ENCODE results near the gene NME7. TPM values are rescaled to one million over a fixed set of nuclear protein-coding genes. Genes with fewer than 3 reads are reported as not detected.

NME7 gene
- total RNA-seq, 1 donor from 2014 or later = 60.6 TPM

DNA sequence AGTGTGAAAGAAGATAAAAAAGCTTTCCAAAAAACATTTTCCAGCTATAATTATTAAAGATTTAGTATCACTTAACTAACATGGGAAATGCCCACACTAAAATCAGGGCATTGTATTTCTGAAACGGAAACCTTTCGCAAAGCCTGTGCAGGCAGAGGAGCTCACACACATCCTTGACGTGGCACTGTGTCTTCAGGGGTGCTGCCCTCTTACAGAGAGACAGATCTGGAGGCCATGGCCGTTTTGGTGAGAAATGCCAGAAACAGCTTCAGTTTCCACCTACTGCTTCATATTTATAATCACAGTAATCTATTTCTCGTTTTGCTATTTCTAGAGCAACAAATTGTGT is 234.4 kb downstream of the NME7 start:
- Mint-ChIP-seq H3K27ac (no peak overlapping the region), H3K27me3 (ENCODE audit: insufficient read depth, low read depth) (peaks cover 2% of the 10 kb centered on the region), H3K4me1 (no peaks in the 10 kb centered on the region), H3K36me3 (peaks cover 25% of the 10 kb centered on the region), H3K4me3 (no peak overlapping the region), H3K9me3 (no peaks in the 10 kb centered on the region)
- Histone ChIP-seq H3K9ac (no peak overlapping the region), H3K27me3 (no peaks in the 10 kb centered on the region), H3K4me2 (no peak overlapping the region), H4K20me1 (ENCODE audit: low read depth) (no peaks in the 10 kb centered on the region), H3K79me2 (ENCODE audit: low read depth) (no peaks in the 10 kb centered on the region), H3K4me3 (no peak overlapping the region), H2AFZ (replicated peaks) (no peak overlapping the region), H3K9me3 (ENCODE audit: low read depth) (no peaks in the 10 kb centered on the region), H3K4me1 (peaks cover 7% of the 10 kb centered on the region), H3F3A (ENCODE audit: low read depth) (no peaks in the 10 kb centered on the region), H3K27ac (no peak overlapping the region), H3K36me3 (no peaks in the 10 kb centered on the region)
- DNase-seq (ENCODE audit: low spot score) = no peak
- TF ChIP-seq EZH2 (IDR thresholded peaks at IDR 0.05) (no peak), EZH2phosphoT487 (IDR thresholded peaks at IDR 0.05) (no peak)
- TF ChIP-seq, protein P1, sequence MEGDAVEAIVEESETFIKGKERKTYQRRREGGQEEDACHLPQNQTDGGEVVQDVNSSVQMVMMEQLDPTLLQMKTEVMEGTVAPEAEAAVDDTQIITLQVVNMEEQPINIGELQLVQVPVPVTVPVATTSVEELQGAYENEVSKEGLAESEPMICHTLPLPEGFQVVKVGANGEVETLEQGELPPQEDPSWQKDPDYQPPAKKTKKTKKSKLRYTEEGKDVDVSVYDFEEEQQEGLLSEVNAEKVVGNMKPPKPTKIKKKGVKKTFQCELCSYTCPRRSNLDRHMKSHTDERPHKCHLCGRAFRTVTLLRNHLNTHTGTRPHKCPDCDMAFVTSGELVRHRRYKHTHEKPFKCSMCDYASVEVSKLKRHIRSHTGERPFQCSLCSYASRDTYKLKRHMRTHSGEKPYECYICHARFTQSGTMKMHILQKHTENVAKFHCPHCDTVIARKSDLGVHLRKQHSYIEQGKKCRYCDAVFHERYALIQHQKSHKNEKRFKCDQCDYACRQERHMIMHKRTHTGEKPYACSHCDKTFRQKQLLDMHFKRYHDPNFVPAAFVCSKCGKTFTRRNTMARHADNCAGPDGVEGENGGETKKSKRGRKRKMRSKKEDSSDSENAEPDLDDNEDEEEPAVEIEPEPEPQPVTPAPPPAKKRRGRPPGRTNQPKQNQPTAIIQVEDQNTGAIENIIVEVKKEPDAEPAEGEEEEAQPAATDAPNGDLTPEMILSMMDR (IDR thresholded peaks at IDR 0.05) = no peak

DNA sequence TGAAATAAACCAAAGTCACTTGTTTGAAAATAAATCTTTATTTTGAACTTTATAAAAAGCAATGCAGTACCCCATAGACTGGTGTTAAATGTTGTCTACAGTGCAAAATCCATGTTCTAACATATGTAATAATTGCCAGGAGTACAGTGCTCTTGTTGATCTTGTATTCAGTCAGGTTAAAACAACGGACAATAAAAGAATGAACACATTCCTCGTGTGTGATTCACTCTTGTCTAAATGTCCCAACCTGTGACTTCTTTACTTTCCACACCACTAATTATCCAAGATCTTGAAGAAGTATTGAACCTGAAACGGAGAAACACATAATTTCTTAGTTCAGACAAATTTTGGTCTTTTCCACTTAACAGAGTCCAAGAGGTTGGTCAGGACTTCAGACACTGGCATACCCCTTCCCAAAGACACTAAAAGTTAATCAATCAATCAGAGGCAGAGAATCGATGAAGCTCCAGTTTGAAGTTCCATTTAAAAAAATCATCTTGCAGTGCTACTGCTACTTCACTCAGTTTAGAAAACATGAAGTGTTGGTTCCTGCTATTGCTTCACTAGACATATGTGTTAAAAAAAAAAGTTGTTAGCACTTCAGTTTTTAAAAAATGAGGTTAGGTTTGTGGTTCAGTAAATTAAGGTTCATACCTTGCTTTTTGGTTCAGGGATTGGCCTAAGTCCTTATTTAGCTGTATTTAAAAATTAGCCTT is 234.9 kb downstream of the NME7 start:
- Histone ChIP-seq H3K36me3 (no peaks in the 10 kb centered on the region), H3K79me2 (ENCODE audit: low read depth) (no peaks in the 10 kb centered on the region), H3K27ac (no peak overlapping the region), H3K4me1 (peaks cover 7% of the 10 kb centered on the region), H3K9me3 (ENCODE audit: low read depth) (no peaks in the 10 kb centered on the region), H3F3A (ENCODE audit: low read depth) (no peaks in the 10 kb centered on the region), H4K20me1 (ENCODE audit: low read depth) (no peaks in the 10 kb centered on the region), H3K4me3 (no peak overlapping the region), H2AFZ (replicated peaks) (no peak overlapping the region), H3K27me3 (no peaks in the 10 kb centered on the region), H3K4me2 (no peak overlapping the region), H3K9ac (no peak overlapping the region)
- peaks cover 29% of the 10 kb centered on the region for H3K36me3 Mint-ChIP-seq
- no peaks in the 10 kb centered on the region for H3K9me3 Mint-ChIP-seq
- H3K4me1 Mint-ChIP-seq = no peaks in the 10 kb centered on the region
- TF ChIP-seq EZH2phosphoT487 (IDR thresholded peaks at IDR 0.05) (no peak), EZH2 (IDR thresholded peaks at IDR 0.05) (no peak)
- TF ChIP-seq, protein P1 (IDR thresholded peaks at IDR 0.05) = no peak
- no peak for DNase-seq (ENCODE audit: low spot score)
- peaks cover 2% of the 10 kb centered on the region for H3K27me3 Mint-ChIP-seq (ENCODE audit: insufficient read depth, low read depth)
- no peak overlapping the region for H3K27ac Mint-ChIP-seq
- no peak overlapping the region for H3K4me3 Mint-ChIP-seq

DNA sequence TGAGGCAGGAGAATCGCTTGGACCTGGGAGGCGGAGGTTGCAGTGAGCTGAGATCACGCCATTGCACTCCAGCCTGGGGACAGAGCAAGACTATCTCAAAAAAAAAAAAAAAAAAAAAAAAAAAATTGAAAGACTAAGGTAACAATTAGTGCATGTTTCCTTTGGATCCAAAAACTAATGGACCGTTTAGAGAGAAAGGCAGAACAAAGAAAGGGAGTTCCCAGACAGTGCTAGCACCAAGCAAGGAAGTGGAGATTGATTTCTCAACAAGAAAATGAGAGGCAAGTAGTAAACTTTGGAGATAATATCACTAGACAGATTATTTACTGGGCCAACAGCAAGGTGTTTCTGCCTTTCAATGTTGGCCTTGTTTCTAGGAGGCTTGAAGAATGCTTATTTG is 236.9 kb downstream of the NME7 start:
- H3K27ac ChIP-seq = no peak overlapping the region
- H3K4me3 ChIP-seq = no peak overlapping the region
- H3K36me3 ChIP-seq = no peaks in the 10 kb centered on the region
- Mint-ChIP-seq H3K36me3 (peaks cover 29% of the 10 kb centered on the region), H3K4me3 (no peak overlapping the region), H3K27ac (no peak overlapping the region), H3K9me3 (no peaks in the 10 kb centered on the region), H3K27me3 (ENCODE audit: insufficient read depth, low read depth) (peaks cover 2% of the 10 kb centered on the region), H3K4me1 (no peaks in the 10 kb centered on the region)
- H3F3A ChIP-seq (ENCODE audit: low read depth) = no peaks in the 10 kb centered on the region
- H4K20me1 ChIP-seq (ENCODE audit: low read depth) = no peaks in the 10 kb centered on the region
- no peak for TF ChIP-seq EZH2 (IDR thresholded peaks at IDR 0.05)
- no peak for TF ChIP-seq EZH2phosphoT487 (IDR thresholded peaks at IDR 0.05)
- TF ChIP-seq, protein P1 (IDR thresholded peaks at IDR 0.05) = no peak
- H3K4me2 ChIP-seq = no peak overlapping the region
- no peaks in the 10 kb centered on the region for H3K27me3 ChIP-seq
- no peak overlapping the region for H2AFZ ChIP-seq (replicated peaks)
- no peaks in the 10 kb centered on the region for H3K9me3 ChIP-seq (ENCODE audit: low read depth)
- H3K4me1 ChIP-seq = no peaks in the 10 kb centered on the region
- DNase-seq (ENCODE audit: low spot score) = no peak
- H3K9ac ChIP-seq = no peak overlapping the region
- no peaks in the 10 kb centered on the region for H3K79me2 ChIP-seq (ENCODE audit: low read depth)
